Sigmoid colon (tissue), 7 donors: ENCODE data around the gene SLC6A19. TPM values are rescaled to one million over a fixed set of nuclear protein-coding genes. Genes with fewer than 3 reads are reported as not detected.

Experiments
- DNase-seq: peaks from one replicate; pipeline ENCODE4 v3.0.0-alpha.2; 2019
- H3K27ac ChIP-seq, 4 donors: fragments of 200-600 bp; sonication (generic); one replicate each; pipeline ENCODE4 v1.5.1; 2016 to 2019; ENCODE audit warnings: mild to moderate bottlenecking in 1 of 4
- H3K27me3 ChIP-seq, 3 donors: fragments of 200-600 bp; sonication (generic); one replicate each; pipeline ENCODE4 v1.5.1; 2019; ENCODE audit warnings: mild to moderate bottlenecking in 1 of 3
- H3K36me3 ChIP-seq, 4 donors: fragments of 200-600 bp; sonication (generic); one replicate each; pipeline ENCODE4 v1.5.1; 2016 to 2019
- H3K4me1 ChIP-seq, 4 donors: fragments of 200-600 bp; sonication (generic); one replicate each; pipeline ENCODE4 v1.5.1; 2017 to 2019
- H3K4me3 ChIP-seq, 4 donors: fragments of 200-600 bp; sonication (generic); one replicate each; pipeline ENCODE4 v1.5.1; 2017 to 2019; ENCODE audit warnings: mild to moderate bottlenecking in 2 of 4, moderate library complexity in 1 of 4
- H3K9me3 ChIP-seq, 4 donors: fragments of 200-600 bp in 3 of 4; sonication (generic) in 3 of 4; one replicate each; pipeline versions ENCODE4 v1.5.1 to v1.6.1; 2013 to 2019
- EP300 ChIP-seq, 4 donors: sonication (generic); formaldehyde crosslinking; IDR thresholded peaks; one replicate each; pipeline ENCODE4 v1.6.1; 2017; ENCODE audit warnings: antibody characterized with exemption in 4 of 4
- POLR2A ChIP-seq, 2 donors: fragments of 450-650 bp; IDR thresholded peaks; one replicate each; pipeline ENCODE4 v1.6.1; 2016; ENCODE audit warnings: antibody characterized with exemption in 2 of 2, mild to moderate bottlenecking in 2 of 2, moderate library complexity in 2 of 2
- POLR2AphosphoS5 ChIP-seq, 4 donors: sonication (generic); formaldehyde crosslinking; IDR thresholded peaks; one replicate each; pipeline ENCODE4 v1.6.1; 2017; ENCODE audit warnings: antibody characterized with exemption in 4 of 4
- WGBS, 2 donors: extraction: QIAGEN DNeasy Blood & Tissue Kit; methylation state at CpG; one replicate each; pipeline ENCODE4 v1.1.7; 2013; 5-methylcytosine and 5-hydroxymethylcytosine counted together
- intact Hi-C: fragments of 100-400 bp; cut with DNase I; formaldehyde crosslinking; loops from one replicate; pipeline ENCODE4 v1.15.1; 2023
- polyA plus RNA-seq, 3 donors: library from polyadenylated mRNA; stranded (reverse); fragments of 200-250 nt; gene quantifications; one replicate each; pipeline ENCODE4 v1.2.3, GENCODE V29; 2013
- total RNA-seq, 4 donors: library from RNA; depleted of rRNA; stranded (reverse); fragments of >200 nt; gene quantifications; one replicate each; pipeline ENCODE4 v1.1.0, GENCODE V29; 2016
- TF ChIP-seq, protein P1 (sequence below), 4 experiments: fragments of 450-650 bp in 3 of 4; fragments of 200-600 bp in 1 of 4; IDR thresholded peaks; one replicate each; pipeline ENCODE4 v1.5.1; 2016 to 2019; ENCODE audit warnings: antibody characterized with exemption in 4 of 4, mild to moderate bottlenecking in 3 of 4, moderate library complexity in 2 of 4
- donor health status: healthy with polysubstance abuse.
- donor health status: Bipolar disorder and iron deficiency.
- donor health status: healthy.

SLC6A19 gene
- total and polyA plus RNA-seq, 7 donors, result 0.80 to 6.6 (median 0.92) TPM; not detected in 4

DNA sequence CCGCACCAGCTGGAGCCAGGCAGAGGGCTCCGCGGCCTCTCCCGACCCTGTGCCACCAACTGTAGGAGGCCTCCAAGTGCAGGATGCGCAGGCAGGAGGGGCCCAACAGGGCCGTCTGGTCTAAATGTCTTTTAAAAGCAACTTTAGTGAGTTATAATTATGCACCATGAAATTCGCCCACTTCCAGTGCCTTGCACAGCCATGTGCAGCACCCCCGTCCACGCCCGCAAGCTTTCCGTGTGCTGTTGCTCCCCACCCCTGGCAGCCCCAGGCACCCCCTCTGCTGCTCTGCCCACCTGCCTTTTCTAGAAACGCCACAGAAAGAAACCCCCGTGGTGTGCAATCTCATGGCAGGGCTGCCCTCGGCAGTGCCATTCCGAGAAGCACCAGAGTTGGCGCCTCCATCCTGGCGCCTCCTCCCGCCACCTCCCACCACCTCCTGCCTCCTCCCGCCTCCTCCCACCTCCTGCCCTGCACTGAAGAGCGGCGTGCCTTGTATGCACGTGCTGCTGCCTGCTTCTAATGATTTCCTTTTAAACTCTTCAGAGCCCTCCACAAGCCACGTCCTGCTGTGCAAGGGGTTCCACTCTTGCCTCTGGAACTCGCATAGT lies 16.3 kb downstream of the SLC6A19 start:
- TF ChIP-seq, protein P1, sequence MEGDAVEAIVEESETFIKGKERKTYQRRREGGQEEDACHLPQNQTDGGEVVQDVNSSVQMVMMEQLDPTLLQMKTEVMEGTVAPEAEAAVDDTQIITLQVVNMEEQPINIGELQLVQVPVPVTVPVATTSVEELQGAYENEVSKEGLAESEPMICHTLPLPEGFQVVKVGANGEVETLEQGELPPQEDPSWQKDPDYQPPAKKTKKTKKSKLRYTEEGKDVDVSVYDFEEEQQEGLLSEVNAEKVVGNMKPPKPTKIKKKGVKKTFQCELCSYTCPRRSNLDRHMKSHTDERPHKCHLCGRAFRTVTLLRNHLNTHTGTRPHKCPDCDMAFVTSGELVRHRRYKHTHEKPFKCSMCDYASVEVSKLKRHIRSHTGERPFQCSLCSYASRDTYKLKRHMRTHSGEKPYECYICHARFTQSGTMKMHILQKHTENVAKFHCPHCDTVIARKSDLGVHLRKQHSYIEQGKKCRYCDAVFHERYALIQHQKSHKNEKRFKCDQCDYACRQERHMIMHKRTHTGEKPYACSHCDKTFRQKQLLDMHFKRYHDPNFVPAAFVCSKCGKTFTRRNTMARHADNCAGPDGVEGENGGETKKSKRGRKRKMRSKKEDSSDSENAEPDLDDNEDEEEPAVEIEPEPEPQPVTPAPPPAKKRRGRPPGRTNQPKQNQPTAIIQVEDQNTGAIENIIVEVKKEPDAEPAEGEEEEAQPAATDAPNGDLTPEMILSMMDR (IDR thresholded peaks at IDR 0.05), result no peak
- TF ChIP-seq POLR2A (IDR thresholded peaks at IDR 0.05) (no peak), POLR2AphosphoS5 (IDR thresholded peaks at IDR 0.05) (no peak), EP300 (IDR thresholded peaks at IDR 0.05) (no peak)
- Histone ChIP-seq H3K27me3 (peaks cover 0 to 5% (median 0%) of the 10 kb centered on the region in 3 donors), H3K27ac (no peak overlapping the region), H3K4me3 (no peak overlapping the region), H3K36me3 (no peaks in the 10 kb centered on the region), H3K9me3 (no peaks in the 10 kb centered on the region), H3K4me1 (no peaks in the 10 kb centered on the region)
- intact Hi-C loops, result no loop called here
- 49 to 63% methylated on average over 24 of the region's 24 CpGs for WGBS, 2 donors
- DNase-seq, result no peak

DNA sequence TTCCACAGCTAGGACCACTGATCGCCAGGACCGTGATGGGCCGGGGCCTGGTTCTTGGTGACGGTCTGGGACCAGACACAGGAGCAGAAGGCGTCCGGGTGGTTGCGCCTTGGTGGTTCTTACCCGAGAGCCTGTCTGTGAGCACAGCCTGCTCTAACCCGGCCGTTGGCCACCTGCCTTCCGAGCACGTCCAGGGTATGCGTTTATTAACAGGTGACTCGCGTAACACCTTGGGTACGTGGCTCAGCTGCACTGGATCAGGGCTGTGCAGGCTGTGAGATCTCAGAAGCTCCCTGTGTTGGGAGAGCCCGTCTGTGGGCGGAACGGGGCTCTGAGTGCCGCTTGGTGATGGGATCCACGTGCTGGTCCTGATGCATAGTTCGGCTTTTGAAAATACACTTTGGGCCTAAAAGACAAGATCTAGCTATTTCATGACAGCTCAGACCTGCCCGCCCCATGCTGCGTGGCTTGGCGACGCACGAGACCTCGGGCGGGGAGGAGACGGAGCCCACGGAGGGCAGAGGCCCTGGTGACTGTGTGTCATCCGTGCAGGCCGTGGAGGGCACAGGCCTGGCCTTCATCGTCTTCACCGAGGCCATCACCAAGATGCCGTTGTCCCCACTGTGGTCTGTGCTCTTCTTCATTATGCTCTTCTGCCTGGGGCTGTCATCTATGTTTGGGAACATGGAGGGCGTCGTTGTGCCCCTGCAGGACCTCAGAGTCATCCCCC lies 17.1 kb downstream of the SLC6A19 start:
- intact Hi-C loops, result no loop called here
- no peak overlapping the region for H3K27ac ChIP-seq
- 92 to 93% methylated on average over 38 of the region's 38 CpGs for WGBS, 2 donors
- no peaks in the 10 kb centered on the region for H3K36me3 ChIP-seq
- no peaks in the 10 kb centered on the region for H3K4me1 ChIP-seq
- TF ChIP-seq POLR2A (IDR thresholded peaks at IDR 0.05) (no peak), EP300 (IDR thresholded peaks at IDR 0.05) (no peak), POLR2AphosphoS5 (IDR thresholded peaks at IDR 0.05) (no peak)
- TF ChIP-seq, protein P1 (IDR thresholded peaks at IDR 0.05), result no peak
- H3K4me3 ChIP-seq, result no peak overlapping the region
- H3K27me3 ChIP-seq, result peaks cover 0 to 5% (median 4%) of the 10 kb centered on the region in 3 donors
- DNase-seq, result no peak
- H3K9me3 ChIP-seq, result no peaks in the 10 kb centered on the region

GRCh38 chr5:1219098-1219767 lies 17.8 kb downstream of the SLC6A19 start:
- no peaks in the 10 kb centered on the region for H3K36me3 ChIP-seq
- intact Hi-C loops, result no loop called here
- no peak for TF ChIP-seq POLR2A (IDR thresholded peaks at IDR 0.05)
- TF ChIP-seq POLR2AphosphoS5 (IDR thresholded peaks at IDR 0.05), result no peak
- TF ChIP-seq, protein P1 (IDR thresholded peaks at IDR 0.05), result no peak
- TF ChIP-seq EP300 (IDR thresholded peaks at IDR 0.05), result no peak
- H3K27ac ChIP-seq, result no peak overlapping the region
- WGBS, 2 donors, result 86 to 88% methylated on average over 38 of the region's 38 CpGs
- no peaks in the 10 kb centered on the region for H3K4me1 ChIP-seq
- no peak for DNase-seq
- no peaks in the 10 kb centered on the region for H3K9me3 ChIP-seq
- peaks cover 0 to 10% (median 5%) of the 10 kb centered on the region in 3 donors for H3K27me3 ChIP-seq
- H3K4me3 ChIP-seq, result no peak overlapping the region

DNA sequence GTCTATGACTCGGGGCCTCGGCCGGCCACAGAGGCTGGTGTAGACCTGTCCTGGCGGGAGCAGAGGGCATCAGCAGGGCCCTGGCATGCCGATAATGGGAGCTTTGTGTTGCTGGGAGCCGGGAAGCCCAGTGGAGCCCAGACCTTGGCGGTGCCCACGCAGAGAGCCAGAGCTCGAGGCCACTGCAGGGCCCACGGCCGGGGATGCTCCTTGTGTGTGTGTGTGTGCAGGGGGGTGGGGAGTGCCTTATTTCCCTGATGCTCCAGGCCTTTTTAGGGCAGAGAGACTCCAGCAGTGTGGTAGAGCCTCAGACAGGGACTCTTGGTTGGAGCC lies 18.3 kb downstream of the SLC6A19 start:
- H3K4me1 ChIP-seq, result no peaks in the 10 kb centered on the region
- peaks cover 0 to 15% (median 9%) of the 10 kb centered on the region in 3 donors for H3K27me3 ChIP-seq
- no peak for DNase-seq
- no peak overlapping the region for H3K4me3 ChIP-seq
- no peak overlapping the region for H3K27ac ChIP-seq
- intact Hi-C loops, result no loop called here
- WGBS, 2 donors, result 86 to 90% methylated on average over 11 of the region's 11 CpGs
- no peaks in the 10 kb centered on the region for H3K9me3 ChIP-seq
- TF ChIP-seq POLR2AphosphoS5 (IDR thresholded peaks at IDR 0.05) (no peak), POLR2A (IDR thresholded peaks at IDR 0.05) (no peak), EP300 (IDR thresholded peaks at IDR 0.05) (no peak)
- TF ChIP-seq, protein P1 (IDR thresholded peaks at IDR 0.05), result no peak
- no peaks in the 10 kb centered on the region for H3K36me3 ChIP-seq
